ENCODE results near the gene SPRR3.
A peak's percentile ranks its signal among the peaks of the same experiment; 100 is the strongest.
"Not testable (repeated sequence)": the region's sequence is repeated elsewhere in the genome, so short reads cannot be mapped to it uniquely, and the experiment has no call there.

Gene SPRR3

GRCh38 chr1:152983743-152984142 is 17.8 kb upstream of the SPRR3 start, which contains the start of gene SPRR1A:
Gene SPRR1A, plus strand, starts transcription at chr1:152984081. Its CDS starts 1,150 bp downstream, at chr1:152985231.
- DNase-seq (ENCODE audit: low read depth) = no peak

- no peak for DNase-seq (ENCODE audit: low read depth)
These were observed 15.0 kb upstream of the SPRR3 start for GRCh38 chr1:152986578-152986977.

- no peak for DNase-seq (ENCODE audit: low read depth)
These were observed 8.4 kb upstream of the SPRR3 start for GRCh38 chr1:152993186-152993585.

- no peak for DNase-seq (ENCODE audit: low read depth)
These were observed 5.7 kb upstream of the SPRR3 start for GRCh38 chr1:152995842-152996241.

DNA sequence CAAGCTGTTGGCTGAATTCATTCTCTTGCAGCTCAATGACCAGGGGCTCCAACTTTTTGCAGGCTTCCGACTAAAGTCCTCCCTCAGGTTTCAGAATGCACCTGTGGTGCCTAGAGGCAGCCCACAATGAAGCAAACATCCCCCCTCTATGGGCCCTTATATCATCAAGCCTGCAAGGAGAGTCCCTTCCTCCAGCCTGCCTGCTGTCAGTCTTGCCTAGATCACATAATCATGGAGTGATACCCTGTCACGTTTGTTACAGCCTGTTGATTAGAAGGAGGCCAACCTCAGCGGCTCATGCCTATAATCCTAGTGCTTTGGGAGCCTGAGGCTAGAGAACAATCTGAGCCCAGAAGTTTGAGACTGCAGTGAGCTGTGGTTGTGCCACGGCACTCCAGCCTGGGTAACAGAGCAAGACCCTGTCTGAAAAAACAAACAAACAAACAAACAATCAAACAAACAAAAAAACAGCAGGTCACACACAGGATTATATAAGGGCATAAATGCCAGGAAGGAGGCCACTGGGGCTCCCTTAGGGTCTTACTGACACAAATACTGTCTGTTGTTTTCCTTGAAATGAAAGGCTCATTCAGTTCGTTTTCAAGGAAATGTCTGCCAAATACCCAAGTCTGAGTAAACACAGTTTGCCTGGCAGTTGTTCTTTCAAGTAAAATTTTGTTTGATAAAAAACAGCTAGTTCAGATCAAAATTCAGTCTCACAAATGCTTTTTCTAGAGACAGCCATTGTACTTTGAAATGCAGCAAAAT is 4.7 kb upstream of the SPRR3 start:
- no peak for DNase-seq (ENCODE audit: low read depth)

DNA sequence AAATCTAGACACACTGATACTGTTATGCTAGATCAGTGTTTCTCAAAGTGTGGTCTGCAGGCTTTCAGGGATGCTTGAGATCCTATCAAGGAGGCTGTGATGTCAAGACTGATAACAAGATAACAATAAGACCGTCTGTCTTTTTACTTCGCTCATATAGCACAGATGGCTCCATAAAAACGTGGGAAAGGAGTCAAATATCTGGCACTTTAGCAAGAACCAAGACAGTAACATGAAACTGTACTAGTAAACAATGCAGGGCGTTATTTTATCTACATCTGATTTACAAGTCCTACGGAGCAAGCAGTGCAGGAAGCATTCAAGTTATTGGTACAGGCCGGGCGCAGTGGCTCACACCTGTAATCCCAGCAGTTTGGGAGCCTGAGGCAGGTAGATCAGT is 3.6 kb upstream of the SPRR3 start:
- DNase-seq (ENCODE audit: low read depth) = no peak

DNA sequence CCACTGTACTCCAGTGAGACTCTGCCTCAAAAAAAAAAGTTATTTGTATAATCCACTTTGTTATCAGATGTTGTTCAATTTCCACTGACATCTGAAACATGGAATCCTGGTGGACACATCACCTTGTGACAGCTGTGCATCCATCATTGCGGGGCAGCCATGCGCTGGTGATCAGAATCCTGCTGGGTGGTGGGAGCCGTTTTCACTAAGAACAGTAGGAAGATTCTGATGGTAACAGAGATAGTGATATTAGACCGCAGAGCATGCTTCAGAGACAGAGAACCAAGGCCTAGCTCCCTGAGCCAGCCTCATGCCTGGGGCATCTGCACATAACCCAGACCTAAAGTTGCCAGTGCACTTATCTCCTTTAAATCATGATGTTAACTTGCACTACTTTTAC is 3.1 kb upstream of the SPRR3 start:
- DNase-seq (ENCODE audit: low read depth) = no peak

GRCh38 chr1:152999818-153000217 is 1.7 kb upstream of the SPRR3 start:
- no peak for DNase-seq (ENCODE audit: low read depth)

GRCh38 chr1:153000294-153000693 is 1.3 kb upstream of the SPRR3 start:
- DNase-seq (ENCODE audit: low read depth) = no peak

DNA sequence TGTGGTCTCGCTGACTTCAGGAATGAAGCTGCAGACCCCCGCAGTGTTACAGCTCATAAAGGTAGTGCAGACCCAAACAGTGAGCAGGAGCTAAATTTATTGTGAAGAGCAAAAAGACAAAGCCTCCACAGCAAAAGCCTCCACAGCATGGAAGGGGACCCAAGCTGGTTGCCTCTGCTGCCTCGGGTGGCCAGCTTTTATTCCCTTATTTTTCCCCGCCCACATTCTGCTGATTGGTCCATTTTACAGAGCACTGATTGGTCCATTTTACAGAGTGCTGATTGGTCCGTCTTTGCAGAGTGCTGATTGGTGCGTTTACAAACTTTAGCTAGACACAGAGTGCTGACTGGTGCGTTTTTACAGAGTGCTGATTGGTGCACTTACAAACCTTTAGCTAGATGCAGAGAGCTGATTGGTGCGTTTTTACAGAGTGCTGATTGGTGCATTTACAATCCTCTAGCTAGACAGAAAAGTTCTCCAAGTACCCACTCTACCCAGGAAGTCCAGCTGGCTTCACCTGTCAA is 9.7 kb downstream of the SPRR3 start:
- DNase-seq (ENCODE audit: low read depth) = not testable (repeated sequence)

DNA sequence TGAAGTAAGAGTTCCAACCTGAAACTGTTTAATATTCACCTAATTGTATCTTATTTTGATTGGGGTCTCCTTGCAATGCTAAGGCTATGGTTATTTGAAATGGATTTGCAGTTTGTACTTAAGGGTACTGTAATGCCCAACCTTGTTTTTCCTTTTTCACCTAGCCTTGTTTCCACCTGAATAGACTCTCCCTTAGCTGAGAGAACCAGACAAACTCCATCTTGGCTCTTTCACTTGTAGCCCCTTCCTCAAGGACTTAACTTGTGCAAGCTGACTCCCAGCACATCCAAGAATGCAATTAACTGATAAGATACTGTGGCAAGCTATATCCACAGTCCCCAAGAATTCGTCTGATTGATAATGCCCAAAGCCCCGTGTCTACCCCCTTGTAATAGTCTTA is 20.3 kb downstream of the SPRR3 start:
- not testable (repeated sequence) for DNase-seq (ENCODE audit: low read depth)

- DNase-seq (ENCODE audit: low read depth) = not testable (repeated sequence)
These were observed 20.8 kb downstream of the SPRR3 start for GRCh38 chr1:153022340-153022739.

DNA sequence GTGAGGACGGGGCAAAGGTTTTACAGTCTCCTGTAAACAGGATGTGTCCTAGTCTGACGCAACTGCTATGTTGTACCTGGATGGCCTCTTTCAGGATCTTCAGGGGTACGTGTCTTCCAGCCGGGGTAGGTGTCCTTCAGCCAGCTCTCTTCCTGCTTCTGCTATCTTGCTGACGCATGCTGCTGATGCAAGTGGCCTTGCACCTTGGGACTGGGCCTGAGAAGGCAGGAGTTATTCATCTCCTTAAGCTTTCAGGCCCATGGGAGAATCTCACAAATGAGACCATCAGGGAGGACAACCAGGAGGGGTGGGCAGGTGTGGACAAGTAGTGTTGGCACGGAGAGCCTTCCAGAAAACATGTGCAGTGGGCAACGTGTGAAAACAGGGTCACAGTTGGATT is 21.6 kb downstream of the SPRR3 start:
- DNase-seq (ENCODE audit: low read depth) = no peak

DNA sequence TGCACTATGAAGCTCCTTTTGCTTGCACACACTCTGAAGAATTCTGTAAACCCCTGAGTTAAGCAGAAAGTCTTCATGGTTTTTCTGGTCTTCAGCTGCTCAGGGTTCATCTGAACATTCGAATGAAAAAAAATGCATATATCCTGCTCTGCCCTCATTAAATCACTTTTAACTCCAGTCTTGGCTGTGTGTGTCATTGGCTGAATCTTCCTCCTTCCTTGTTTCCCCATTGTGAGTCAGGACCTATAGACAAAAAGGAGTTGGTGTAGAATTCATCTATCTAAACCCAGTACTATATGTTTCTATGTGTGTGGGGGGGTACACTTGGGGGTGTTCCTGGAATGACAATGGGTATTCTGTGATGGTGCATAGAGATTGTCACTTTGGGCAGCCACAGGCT is 22.9 kb downstream of the SPRR3 start:
- DNase-seq (ENCODE audit: low read depth) = no peak

DNA sequence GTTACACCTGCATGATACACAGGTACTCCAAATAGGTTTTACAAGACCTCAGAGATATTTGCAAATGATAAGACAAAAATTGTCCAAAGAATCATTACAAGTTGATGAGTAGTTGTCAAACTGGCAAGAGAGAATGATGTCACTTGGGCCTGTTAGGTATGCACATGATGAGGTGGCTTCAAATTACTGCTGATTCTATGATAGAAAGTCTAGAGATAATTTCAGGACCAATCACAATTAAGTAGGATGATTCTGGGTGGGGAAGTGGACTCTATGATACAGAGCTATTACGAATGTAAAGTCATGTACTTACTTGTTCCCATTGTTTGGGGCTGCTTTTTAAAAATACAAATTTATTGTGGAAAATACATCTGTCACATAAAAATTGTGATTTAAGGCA is 24.2 kb downstream of the SPRR3 start:
- no peak for DNase-seq (ENCODE audit: low read depth)

GRCh38 chr1:153028766-153029165 is 27.2 kb downstream of the SPRR3 start:
- DNase-seq (ENCODE audit: low read depth) = no peak

DNA sequence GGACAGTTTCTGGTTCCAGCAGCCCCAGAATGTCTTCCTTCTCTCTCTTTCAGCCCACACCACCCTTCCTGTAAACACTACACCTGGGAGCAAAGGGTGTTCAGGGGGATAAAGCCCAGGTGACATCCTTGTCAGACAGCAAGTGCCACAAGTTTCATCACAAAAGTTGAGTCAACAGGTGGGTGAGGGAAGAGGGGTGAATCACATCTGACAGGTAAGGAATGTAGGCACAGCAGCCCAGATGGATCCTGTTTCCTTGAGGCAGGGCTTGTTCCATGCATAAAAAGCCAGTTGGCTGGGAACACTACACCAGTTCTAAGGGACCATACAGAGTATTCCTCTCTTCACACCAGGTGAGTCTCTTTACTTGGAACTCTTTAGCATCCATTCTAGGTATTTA is 29.3 kb downstream of the SPRR3 start, which contains the start of gene SPRR1B:
TSS of gene SPRR1B (plus strand) at position 309 of the 400 bp plus-strand sequence. CDS start 1,143 bp downstream, outside the sequence.
- no peak for DNase-seq (ENCODE audit: low read depth)

DNA sequence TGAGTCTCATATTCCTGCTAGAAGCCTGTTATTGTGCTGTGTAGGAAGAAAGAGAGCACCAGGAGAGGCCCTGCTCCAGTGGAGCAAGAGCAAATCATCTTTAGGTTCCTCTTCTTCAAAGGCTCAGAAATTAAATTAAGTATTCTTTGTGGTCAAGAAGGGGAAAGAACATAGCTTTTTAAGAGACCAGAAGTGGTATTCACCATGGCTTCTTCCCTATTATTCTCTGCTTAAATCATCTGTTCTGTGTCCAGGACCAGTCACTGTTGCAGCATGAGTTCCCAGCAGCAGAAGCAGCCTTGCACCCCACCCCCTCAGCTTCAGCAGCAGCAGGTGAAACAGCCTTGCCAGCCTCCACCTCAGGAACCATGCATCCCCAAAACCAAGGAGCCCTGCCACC is 30.5 kb downstream of the SPRR3 start:
- no peak for DNase-seq (ENCODE audit: low read depth)

- DNase-seq (ENCODE audit: low read depth) = peak; percentile 38
These were observed 31.2 kb downstream of the SPRR3 start for GRCh38 chr1:153032677-153033308.

- DNase-seq (ENCODE audit: low read depth) = no peak
These were observed 33.7 kb downstream of the SPRR3 start for GRCh38 chr1:153035211-153035610.

- no peak for DNase-seq (ENCODE audit: low read depth)
These were observed 39.5 kb downstream of the SPRR3 start, which contains the start of gene SPRR2D for GRCh38 chr1:153040950-153041631. Gene SPRR2D, minus strand, starts transcription at chr1:153041120. Its CDS starts 774 bp downstream, at chr1:153040346.

GRCh38 chr1:153049211-153049610 is 47.7 kb downstream of the SPRR3 start:
- DNase-seq (ENCODE audit: low read depth) = no peak

Measured in non-pigmented ciliary epithelial cell (primary cell).